HG03066 (cell line): ENCODE results near the gene KLK5.
"Not testable (repeated sequence)": the region's sequence is repeated elsewhere in the genome, so short reads cannot be mapped to it uniquely, and the experiment has no call there.

Experiments used
- ATAC-seq: cut with Tn5 transposase; IDR thresholded peaks from one replicate; pipeline ENCODE4 v1.9.1; 2021; ENCODE audit warnings: low read depth; ENCODE audit not compliant: unreplicated experiment

The KLK5 gene, protein sequence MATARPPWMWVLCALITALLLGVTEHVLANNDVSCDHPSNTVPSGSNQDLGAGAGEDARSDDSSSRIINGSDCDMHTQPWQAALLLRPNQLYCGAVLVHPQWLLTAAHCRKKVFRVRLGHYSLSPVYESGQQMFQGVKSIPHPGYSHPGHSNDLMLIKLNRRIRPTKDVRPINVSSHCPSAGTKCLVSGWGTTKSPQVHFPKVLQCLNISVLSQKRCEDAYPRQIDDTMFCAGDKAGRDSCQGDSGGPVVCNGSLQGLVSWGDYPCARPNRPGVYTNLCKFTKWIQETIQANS

DNA sequence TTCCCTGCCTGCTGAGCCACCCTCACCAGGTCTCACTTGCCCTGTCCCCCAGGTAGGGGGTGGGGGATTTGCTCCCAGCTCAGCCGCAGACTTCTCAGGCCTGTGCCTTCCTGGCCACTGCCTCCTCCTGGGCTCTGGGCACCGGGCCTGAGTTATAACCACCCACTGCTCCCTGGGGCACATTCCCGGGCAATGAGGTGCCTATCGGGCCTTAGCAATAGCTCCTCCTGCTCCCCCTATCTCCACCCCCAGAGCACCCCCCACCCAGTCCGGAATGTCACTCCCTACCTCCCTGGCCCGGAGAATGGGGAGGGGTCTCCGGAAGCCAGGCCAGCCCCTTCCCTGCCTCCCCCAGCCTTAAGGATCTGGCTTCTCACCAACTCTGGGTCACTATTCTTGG lies at the start of gene KLK5:
Gene KLK5, minus strand, starts transcription at position 129 of the 400 bp plus-strand sequence. CDS start 381 bp downstream, outside the sequence.
- no peak for ATAC-seq

DNA sequence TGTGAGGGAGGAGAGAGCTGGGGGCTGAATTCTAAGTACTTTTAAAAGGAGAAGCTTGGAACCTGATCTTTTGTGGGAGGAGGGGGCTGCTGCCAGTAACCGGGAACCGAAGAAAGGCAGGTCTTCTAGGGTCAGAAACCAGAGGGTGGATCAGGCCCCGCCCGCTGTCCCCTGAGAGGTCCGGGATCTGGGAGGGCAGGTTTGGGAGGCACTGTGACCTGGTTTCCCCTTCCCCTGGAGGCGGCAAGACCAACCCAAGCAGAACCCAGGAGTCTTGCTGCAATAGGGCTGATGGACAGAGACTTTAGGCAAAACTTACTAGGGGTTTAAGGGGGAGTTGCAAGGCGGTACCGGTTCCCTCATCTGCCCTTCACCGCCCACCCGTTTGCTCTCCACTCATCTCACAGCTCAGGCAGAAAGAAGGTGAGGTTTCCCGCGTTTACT lies 49.3 kb upstream of the KLK5 start:
- no peak for ATAC-seq

DNA sequence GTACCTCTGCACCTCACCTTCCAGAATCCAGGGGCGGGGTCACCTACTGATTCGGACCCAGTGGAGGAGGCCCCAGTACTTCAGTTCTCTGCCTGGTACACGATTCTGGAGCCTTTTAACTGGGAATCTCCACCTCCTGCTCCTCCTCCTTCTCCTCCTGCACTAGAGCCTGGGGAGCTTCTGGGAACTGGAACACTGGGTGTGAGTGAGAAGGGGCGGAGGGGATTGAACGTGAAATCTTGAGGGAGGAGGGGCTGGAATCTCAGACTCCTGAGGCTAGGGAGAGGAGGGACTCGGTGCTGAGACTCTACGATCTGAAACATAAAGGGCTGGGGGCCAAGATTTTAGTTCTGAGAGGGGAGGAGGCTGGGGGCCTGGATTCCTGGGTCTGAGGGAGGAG lies 48.7 kb upstream of the KLK5 start, which contains the start of gene KLK8:
Gene KLK8, minus strand, starts transcription at position 90 of the 400 bp plus-strand sequence. CDS start 437 bp downstream, outside the sequence.
- no peak for ATAC-seq

DNA sequence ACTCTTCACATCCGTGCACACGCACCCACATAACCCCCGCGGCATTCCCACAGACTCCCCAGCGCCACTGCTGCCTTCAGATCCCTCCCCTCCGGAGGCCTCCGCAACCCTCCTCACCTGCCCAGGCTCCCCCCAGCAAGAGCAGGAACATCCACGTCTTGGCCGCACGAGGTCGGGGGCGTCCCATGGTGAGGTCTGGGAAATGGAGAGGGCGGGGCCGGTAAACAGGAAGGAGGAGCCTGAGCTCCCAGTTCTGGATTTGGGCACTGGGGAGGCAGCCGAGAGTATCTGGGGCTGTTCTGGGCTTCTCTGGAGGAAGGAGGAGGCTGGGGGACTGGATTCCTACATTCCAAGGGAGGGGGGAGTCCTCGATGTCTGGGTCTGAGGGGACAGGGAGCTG lies 48.1 kb upstream of the KLK5 start:
- no peak for ATAC-seq

DNA sequence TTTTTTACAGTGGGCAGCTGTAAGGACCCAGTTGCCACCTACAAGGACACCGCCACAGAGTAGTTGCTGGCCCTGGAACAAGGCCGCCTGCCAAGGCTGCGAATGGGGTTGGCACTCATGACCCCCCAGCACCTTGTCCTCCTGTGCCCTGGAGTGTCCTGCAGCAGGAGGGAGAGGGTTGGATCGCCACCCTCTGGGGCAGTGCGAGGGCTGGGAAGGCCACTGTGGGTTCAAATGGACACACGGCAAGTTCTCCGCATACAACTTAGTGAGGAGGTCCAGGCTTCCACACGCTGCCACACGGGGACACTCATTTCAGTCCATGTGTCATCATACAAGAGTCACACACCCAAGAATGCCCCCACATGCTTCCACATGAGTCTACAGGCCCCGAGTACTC lies 47.6 kb upstream of the KLK5 start:
- no peak for ATAC-seq

DNA sequence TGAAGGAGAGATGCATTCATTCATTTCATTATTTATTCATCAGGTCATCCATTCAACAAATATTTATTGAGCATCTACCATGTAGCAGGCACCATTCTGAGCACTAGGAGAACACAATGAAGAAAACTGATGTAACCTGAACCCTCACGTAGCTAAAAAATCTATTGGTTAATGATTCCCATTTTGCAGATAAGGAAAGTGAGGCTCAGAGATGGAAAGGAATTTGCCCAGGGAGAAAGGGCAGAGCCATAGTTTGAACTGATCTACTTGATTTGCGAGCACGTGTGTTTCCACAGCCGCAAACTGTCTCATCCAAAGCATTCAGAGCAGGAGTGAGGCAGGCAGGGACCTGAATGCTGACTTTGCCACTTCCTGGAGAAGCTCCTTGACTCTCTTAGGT lies 45.8 kb upstream of the KLK5 start:
- no peak for ATAC-seq

DNA sequence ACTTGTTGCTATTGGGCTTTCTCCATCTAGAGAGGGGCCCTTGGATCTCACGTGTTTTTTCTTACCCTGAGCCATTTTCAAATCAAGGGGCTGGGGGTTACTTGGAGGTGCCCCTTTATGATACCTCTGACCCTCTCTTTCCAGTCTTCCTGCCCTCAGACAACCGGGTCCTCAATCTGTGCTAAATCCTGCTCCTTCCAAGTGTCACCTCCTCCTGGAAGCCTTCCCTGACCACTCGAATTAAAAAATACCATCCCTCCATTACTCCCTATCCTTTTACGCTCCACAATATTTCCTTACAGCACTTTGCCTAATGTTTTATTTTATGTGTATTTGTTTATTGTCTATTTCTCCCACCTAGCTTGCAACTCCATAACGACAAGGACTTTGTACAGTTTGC lies 45.2 kb upstream of the KLK5 start:
- ATAC-seq = no peak

DNA sequence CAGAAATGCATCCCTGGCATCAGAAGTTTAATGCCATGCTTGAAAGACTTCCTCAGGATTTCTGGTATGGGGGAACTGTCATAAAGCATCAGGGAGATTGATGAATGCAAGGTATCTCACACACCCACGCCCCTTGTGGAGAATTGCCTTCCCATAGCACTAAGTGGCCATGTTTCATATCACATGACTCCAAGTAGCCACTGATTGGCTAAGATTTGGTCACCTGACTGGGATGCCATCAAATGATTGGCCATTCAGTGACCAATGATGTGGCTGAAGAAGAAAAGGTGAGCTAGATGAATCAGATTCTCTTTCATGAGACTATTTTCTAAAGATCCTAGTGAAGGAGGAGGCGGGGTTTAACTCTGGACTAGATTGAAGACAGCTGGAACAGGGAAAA lies 41.3 kb upstream of the KLK5 start:
- ATAC-seq = no peak

DNA sequence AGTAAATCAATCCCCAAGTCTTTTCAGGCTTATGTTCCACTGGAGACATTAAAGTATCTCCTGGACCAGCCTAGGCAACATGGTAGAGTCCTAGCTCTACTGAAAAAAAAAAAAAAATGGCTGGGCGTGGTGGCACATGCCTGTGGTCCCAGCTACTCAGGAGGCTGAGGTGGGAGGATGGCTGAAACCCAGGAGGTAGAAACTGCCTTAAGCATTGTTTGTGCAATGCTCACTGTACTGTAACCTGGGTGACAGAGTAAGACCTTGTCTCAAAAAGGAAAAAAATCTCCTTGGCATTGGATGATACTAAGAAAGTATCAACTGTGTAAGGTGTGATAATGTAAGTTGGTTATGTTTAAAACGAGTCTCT lies 39.8 kb upstream of the KLK5 start:
- ATAC-seq = no peak

DNA sequence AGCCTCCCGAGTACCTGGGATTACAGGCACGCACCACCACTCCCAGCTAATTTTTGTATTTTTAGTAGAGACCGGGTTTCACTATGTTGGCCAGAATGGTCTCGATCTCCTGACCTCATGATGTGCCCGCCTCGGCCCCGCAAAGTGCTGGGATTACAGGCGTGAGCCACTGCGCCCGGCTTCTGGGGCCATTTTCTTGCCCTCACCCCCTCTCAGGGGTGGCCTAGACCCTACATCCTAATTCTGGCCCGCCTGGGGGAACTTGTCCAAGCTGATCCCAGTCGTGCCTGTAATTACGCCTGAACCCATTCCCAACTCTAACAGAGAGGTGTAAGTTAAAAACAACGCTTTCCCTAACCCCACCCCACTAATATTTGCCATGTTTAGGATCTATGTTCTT lies 31.6 kb upstream of the KLK5 start:
- not testable (repeated sequence) for ATAC-seq

DNA sequence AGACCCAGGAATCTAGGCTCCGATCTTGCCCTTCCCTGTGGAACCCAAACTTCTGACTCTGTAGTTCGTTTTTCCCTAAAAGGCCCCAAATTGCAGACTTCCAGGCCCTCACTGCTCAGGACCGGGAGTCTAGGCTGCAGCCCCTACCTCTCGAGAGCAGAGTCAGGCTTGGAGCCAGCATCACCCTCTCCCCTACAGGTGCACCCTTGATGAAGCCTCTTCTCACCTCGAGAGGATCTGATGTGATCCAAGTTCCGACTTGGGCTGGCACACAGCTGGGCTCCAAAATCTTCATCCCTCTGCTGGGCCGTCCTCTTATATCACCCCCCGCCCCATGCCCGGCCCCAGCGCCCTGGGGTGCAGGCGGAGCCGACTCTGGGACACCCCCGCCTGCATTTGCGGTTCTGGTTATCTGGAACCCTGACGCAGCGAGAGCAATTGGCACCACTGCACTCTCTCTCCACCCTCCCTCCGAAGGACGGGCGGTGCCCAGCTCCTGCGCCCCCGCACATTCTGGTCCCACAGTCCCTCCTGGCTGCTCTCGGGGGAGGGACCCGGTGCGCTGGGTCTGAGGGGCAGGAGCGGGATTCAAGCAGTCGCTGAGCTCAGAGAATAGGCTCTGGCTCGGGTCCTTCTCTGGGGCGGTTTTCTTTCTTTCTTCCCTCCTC lies 30.9 kb upstream of the KLK5 start, which contains the start of gene KLK7:
Gene KLK7, minus strand, starts transcription at position 293 of the 668 bp plus-strand sequence. CDS start 1,518 bp downstream, outside the sequence.
- no peak for ATAC-seq

DNA sequence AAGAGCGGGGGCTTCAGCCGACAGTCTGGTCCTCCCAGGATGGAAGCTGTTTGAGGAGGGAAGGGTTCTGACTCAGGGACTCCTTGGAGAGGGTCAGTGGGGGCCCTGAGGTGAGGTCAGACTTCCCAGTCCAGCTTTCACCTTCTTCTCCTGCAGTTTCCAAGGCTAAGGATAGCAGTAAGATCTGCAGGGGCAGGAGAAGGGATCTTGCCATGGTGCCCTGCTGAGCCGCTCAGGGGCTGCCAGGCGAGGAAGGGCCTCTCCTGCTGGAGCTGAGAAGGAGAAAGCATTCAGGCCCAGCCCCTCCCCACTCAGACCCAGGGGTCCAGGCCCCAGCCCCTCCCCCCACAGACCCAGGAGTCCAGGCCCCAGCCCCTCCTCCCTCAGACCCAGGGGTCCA lies 29.3 kb upstream of the KLK5 start:
- no peak for ATAC-seq

DNA sequence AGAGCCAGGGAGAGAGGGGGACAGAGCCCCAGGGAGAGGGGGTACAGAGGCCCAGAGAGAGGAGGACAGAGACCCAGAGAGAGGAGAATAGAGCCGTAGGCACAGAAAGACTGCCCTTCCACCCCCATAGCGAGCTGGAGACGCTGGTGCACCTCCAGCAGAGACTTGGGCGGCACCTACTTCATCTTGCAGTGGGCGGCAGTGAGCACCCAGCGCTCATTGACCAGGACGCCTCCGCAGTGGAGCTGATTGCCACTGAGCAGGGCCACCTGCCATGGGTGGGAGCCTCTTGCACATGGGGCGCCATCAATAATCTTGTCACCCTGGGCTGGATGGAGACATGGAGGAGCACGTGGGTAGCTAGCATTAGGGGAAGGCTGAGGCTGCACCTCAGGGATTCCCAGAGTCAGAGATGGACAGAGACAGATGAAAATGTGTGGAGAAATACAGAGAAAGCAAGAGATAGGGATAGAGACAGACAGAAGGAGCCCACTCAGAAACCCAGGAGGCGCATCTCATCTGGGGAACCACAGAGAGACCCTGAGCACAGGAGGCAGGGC lies 28.8 kb upstream of the KLK5 start:
- ATAC-seq = no peak

DNA sequence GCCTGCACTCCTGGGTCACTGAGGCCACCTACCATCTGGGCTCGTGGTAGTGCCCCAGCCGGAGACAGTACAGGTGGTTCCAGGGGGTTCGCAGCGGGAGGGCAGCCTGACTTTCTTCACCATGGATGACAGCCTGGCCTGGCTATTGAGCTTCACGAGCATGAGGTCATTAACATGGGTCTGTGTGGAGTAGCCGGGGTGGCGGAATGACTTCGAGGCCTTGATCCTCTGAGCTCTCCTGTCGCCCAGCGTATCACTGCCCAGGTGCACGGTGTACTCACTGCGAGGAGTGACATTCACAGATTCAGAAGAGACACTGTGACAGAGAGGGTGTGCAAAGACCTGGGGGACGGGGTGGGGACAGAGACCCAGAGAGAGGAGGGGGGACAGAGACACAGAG lies 27.4 kb upstream of the KLK5 start:
- no peak for ATAC-seq

DNA sequence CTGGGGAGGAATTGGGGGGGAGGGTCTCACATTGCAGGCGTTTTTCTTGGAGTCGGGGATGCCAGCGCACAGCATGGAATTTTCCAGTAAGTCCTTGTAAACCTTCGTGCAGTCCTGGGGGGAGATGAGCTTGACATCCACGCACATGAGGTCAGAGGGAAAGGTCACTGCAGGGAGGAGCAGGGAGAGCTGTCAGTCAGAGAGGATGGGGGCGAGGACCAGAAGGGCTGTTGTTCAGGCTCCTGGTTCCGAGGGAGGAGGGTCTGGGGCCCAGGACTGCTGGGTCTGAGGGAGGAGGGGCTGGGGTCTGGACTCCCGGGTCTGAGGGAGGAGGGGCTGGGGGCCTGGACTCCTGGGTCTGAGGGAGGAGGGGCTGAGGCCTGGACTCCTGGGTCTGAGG lies 26.9 kb upstream of the KLK5 start:
- no peak for ATAC-seq

DNA sequence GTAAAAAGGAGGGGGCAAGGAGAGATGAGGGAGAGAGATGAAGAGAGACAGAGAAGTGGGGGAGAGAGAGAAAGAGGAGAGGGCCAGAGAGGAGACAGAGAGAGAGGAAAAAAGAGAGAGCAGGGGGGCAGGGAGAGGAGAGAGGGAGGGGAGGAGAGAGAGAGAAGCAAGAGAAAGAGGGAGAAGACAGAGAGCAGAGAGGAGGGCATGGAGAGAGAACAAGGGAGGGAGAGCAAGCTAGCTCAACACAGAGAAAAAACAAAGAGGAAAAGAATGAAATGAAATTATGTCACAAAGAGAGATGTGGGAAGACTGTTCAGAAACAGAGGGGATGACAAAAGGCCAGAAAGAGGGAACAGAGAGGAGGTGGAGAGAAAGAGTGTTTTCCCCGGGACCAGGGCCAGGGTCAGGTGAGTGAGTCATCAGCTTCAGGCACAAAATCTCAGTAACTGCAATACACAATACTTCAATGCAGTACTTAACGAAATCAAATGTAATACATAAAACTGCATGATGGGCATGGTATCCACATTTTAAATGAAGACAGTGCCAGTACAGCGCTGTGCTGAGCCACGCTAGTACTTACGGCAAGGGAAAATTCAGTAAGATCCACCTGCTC lies 26.0 kb upstream of the KLK5 start:
- ATAC-seq = no peak

DNA sequence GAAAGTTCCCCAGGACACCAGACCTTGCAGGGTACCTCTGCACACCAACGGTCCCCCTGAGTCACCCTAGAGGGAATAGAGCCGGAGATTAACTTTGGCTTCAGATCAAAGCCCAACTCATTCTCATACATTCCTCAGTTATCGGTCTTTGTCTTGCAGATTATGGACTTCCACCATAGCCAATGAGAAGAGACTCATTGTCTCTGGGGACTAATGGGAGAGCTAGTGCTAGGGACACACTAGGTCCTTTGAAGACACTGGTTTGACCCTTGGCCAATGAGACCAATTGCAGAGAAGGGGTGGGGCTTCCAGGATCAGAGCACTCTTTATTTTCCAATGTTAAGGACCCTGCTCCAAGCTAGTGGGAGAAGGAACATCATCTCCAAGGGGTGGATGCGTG lies 24.8 kb upstream of the KLK5 start:
- no peak for ATAC-seq

DNA sequence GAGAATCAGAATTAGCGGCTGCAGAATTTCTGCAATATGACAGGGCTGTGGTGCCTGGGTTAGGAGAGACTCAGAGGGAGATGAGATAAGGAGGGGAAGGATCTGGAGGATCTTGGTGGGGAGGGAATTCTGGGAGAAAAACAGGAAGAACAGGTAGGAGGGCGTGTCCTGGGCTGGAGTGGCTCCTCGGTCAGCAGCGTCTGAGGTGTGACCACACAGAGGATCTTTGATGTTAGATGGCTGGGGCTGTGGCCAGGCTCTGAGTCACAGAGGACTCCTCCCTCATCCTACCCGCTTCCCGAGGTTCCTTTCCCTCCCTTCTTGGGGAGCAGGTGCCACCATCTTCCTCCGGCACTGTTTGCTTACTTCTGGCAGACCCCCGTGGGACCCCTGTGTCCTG lies 22.9 kb upstream of the KLK5 start:
- no peak for ATAC-seq

DNA sequence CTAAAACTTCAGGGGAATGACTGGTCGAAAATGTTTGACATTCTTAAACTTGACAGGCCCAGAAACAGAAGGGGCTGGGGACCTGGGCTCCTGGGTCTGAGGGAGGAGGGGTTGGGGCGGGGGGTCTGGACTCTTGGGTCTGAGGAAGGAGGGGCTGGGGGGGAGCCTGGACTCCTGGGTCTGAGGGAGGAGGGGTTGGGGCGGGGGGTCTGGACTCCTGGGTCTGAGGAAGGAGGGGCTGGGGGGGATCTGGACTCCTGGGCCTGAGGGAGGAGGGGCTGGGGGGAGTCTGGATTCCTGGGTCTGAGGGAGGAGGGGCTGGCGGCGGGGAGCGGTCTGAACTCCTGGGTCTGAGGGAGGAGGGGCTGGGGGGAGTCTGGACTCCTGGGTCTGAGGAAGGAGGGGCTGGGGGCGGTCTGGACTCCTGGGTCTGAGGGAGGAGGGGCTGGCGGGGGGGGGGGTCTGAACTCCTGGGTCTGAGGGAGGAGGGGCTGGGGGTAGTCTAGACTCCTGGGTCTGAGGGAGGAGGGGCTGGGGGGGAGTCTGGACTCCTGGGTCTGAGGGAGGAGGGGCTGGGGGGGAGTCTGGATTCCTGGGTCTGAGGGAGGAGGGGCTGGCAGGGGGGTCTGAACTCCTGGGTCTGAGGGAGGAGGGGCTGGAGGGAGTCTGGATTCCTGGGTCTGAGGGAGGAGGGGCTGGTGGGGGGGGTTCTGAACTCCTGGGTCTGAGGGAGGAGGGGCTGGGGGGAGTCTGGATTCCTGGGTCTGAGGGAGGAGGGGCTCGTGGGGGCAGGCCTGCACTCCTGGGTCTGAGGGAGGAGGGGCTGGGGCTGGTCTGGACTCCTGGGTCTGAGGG lies 22.1 kb upstream of the KLK5 start:
- no peak for ATAC-seq

DNA sequence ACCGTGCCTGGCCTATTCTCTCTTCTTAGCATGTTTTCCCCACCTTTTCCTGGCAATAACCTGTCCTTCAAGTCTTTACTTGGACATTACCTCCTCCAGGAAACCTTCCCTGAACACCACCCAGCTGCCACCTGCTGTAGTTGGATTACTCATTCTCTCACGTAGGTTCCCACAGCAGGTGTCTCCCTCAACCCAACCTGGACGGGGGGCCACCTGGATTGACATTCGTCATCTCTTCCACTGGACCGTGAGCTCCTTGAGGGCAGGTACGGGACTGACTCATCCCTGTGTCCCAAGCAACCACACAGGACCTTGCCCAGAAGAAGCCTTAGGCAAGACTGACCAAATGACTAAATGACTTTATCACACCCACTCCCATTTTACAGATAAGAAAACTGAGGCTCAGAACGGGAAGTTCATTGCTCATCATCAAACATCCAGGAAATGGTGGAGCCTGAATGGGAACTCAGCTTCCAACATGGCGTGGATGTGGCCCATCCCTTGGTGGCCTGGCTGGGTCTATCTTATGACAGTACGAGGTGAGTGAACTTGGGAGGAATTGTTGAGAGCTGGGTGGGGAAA lies 20.0 kb upstream of the KLK5 start:
- no peak for ATAC-seq
